ENCODE measurements around the gene FAM98B. TPM values are rescaled to one million over a fixed set of nuclear protein-coding genes. Genes with fewer than 3 reads are reported as not detected.
A peak's percentile ranks its signal among the peaks of the same experiment; 100 is the strongest.

Gene FAM98B
- total RNA-seq, 4 donors from 2014 or later, result 11.1 to 48.2 (median 15.5) TPM

- 24% methylated on average over 3 of the region's 3 CpGs for WGBS
- H3K4me3 ChIP-seq, result no peak overlapping the region
- H3K36me3 ChIP-seq, result no peaks in the 10 kb centered on the region
- no peak for DNase-seq (ENCODE audit: extremely low spot score)
- TF ChIP-seq POLR2A (IDR thresholded peaks at IDR 0.05; ENCODE audit: low read depth), result no peak
- no peak for TF ChIP-seq CTCF (IDR thresholded peaks at IDR 0.05)
- no peak for TF ChIP-seq POLR2AphosphoS5 (IDR thresholded peaks at IDR 0.05)
- no peak for TF ChIP-seq EP300 (IDR thresholded peaks at IDR 0.05)
- H3K9me3 ChIP-seq, result no peaks in the 10 kb centered on the region
- intact Hi-C loops (cut with DNase I), result no loop called here
- H3K27ac ChIP-seq (replicated peaks in 1 of 4), result no peak overlapping the region
- peaks cover 0 to 3% (median 0%) of the 10 kb centered on the region in 4 donors for H3K4me1 ChIP-seq
- H3K27me3 ChIP-seq, result peaks cover 0 to 3% (median 0%) of the 10 kb centered on the region in 4 donors
These were observed 41.5 kb upstream of the FAM98B start for GRCh38 chr15:38412466-38412865.

GRCh38 chr15:38414357-38414756, 39.6 kb upstream of the FAM98B start:
- Histone ChIP-seq H3K9me3 (no peaks in the 10 kb centered on the region), H3K4me3 (no peak overlapping the region), H3K27ac (replicated peaks in 1 of 4) (no peak overlapping the region), H3K4me1 (peaks cover 0 to 3% (median 0%) of the 10 kb centered on the region in 4 donors), H3K27me3 (peaks cover 0 to 10% (median 0%) of the 10 kb centered on the region in 4 donors), H3K36me3 (no peaks in the 10 kb centered on the region)
- no peak for DNase-seq (ENCODE audit: extremely low spot score)
- TF ChIP-seq POLR2A (IDR thresholded peaks at IDR 0.05; ENCODE audit: low read depth) (no peak), CTCF (IDR thresholded peaks at IDR 0.05) (peak; percentile 39 to 51 (median 42)), POLR2AphosphoS5 (IDR thresholded peaks at IDR 0.05) (no peak)
- intact Hi-C loops (cut with DNase I), result no loop called here

- Histone ChIP-seq H3K4me1 (no peaks in the 10 kb centered on the region), H3K27me3 (peaks cover 0 to 10% (median 0%) of the 10 kb centered on the region in 4 donors), H3K4me3 (no peak overlapping the region), H3K36me3 (no peaks in the 10 kb centered on the region), H3K27ac (replicated peaks in 1 of 4) (no peak overlapping the region), H3K9me3 (no peaks in the 10 kb centered on the region)
- WGBS, result 67% methylated on average over 4 of the region's 4 CpGs
- no peak for DNase-seq (ENCODE audit: extremely low spot score)
- intact Hi-C loops (cut with DNase I), result no loop called here
- no peak for TF ChIP-seq POLR2A (IDR thresholded peaks at IDR 0.05; ENCODE audit: low read depth)
- TF ChIP-seq CTCF (IDR thresholded peaks at IDR 0.05), result no peak
- no peak for TF ChIP-seq EP300 (IDR thresholded peaks at IDR 0.05)
- TF ChIP-seq POLR2AphosphoS5 (IDR thresholded peaks at IDR 0.05), result no peak
These were observed 32.7 kb upstream of the FAM98B start for GRCh38 chr15:38421069-38421690.

- TF ChIP-seq CTCF (IDR thresholded peaks at IDR 0.05), result no peak
- TF ChIP-seq EP300 (IDR thresholded peaks at IDR 0.05), result no peak
- no peak for TF ChIP-seq POLR2AphosphoS5 (IDR thresholded peaks at IDR 0.05)
- no peak for TF ChIP-seq POLR2A (IDR thresholded peaks at IDR 0.05; ENCODE audit: low read depth)
- H3K4me3 ChIP-seq, result no peak overlapping the region
- DNase-seq (ENCODE audit: extremely low spot score), result no peak
- H3K9me3 ChIP-seq, result no peaks in the 10 kb centered on the region
- H3K27ac ChIP-seq (replicated peaks in 1 of 4), result no peak overlapping the region
- H3K27me3 ChIP-seq, result no peaks in the 10 kb centered on the region
- 78% methylated on average over 4 of the region's 4 CpGs for WGBS
- H3K36me3 ChIP-seq, result no peaks in the 10 kb centered on the region
- H3K4me1 ChIP-seq, result no peaks in the 10 kb centered on the region
- intact Hi-C loops (cut with DNase I), result no loop called here
These were observed 29.8 kb upstream of the FAM98B start for GRCh38 chr15:38424101-38424552.

GRCh38 chr15:38425269-38425668, 28.7 kb upstream of the FAM98B start:
- Histone ChIP-seq H3K9me3 (no peaks in the 10 kb centered on the region), H3K36me3 (no peaks in the 10 kb centered on the region), H3K27me3 (no peaks in the 10 kb centered on the region), H3K27ac (replicated peaks in 1 of 4) (no peak overlapping the region), H3K4me1 (no peaks in the 10 kb centered on the region), H3K4me3 (no peak overlapping the region)
- 79% methylated on average over 1 of the region's 1 CpG for WGBS
- no peak for DNase-seq (ENCODE audit: extremely low spot score)
- TF ChIP-seq EP300 (IDR thresholded peaks at IDR 0.05) (no peak), POLR2AphosphoS5 (IDR thresholded peaks at IDR 0.05) (no peak), CTCF (IDR thresholded peaks at IDR 0.05) (no peak), POLR2A (IDR thresholded peaks at IDR 0.05; ENCODE audit: low read depth) (no peak)
- intact Hi-C loops (cut with DNase I), result no loop called here
